WTC11 (cell line): ENCODE measurements around the gene MAML3.

Source experiments
- CREM ChIP-seq: sonication (generic); formaldehyde crosslinking; IDR thresholded peaks from 2 replicates; pipeline ENCODE4 v1.8.1; 2022; ENCODE audit warnings: mild to moderate bottlenecking, missing genetic modification reagents, moderate library complexity
- CTCF ChIP-seq: fragments of 200-600 bp; IDR thresholded peaks from 2 replicates; pipeline ENCODE4 v1.8.0; 2022; ENCODE audit warnings: antibody characterized with exemption
- ELF4 ChIP-seq: sonication (generic); formaldehyde crosslinking; IDR thresholded peaks from 2 replicates; pipeline ENCODE4 v1.8.1; 2022; ENCODE audit warnings: low read depth, mild to moderate bottlenecking, moderate library complexity, missing genetic modification reagents
- IRF1 ChIP-seq: sonication (generic); formaldehyde crosslinking; IDR thresholded peaks from 2 replicates; pipeline ENCODE4 v1.8.0; 2023; ENCODE audit warnings: missing genetic modification reagents
- JUN ChIP-seq: sonication (generic); formaldehyde crosslinking; IDR thresholded peaks from 2 replicates; pipeline ENCODE4 v1.8.0; 2023; ENCODE audit warnings: mild to moderate bottlenecking, missing genetic modification reagents
- MXD4 ChIP-seq: fragments of 250-450 bp; sonication (Bioruptor Pico); IDR thresholded peaks from 2 replicates; pipeline ENCODE4 v1.8.0; 2021; ENCODE audit warnings: mild to moderate bottlenecking, moderate library complexity, borderline replicate concordance
- TEAD4 ChIP-seq: sonication (generic); formaldehyde crosslinking; IDR thresholded peaks from 2 replicates; pipeline ENCODE4 v1.8.0; 2022; ENCODE audit warnings: mild to moderate bottlenecking, missing genetic modification reagents
- ZBTB43 ChIP-seq: sonication (generic); formaldehyde crosslinking; IDR thresholded peaks from 2 replicates; pipeline ENCODE4 v1.8.1; 2023; ENCODE audit warnings: mild to moderate bottlenecking, missing genetic modification reagents
- ZNF121 ChIP-seq: sonication (generic); formaldehyde crosslinking; IDR thresholded peaks from 2 replicates; pipeline ENCODE4 v1.8.0; 2023; ENCODE audit warnings: missing genetic modification reagents
- ZNF416 ChIP-seq: fragments of 250-450 bp; sonication (Bioruptor Pico); IDR thresholded peaks from 2 replicates; pipeline ENCODE4 v1.9.0; 2021; ENCODE audit warnings: mild to moderate bottlenecking, inconsistent platforms
- TF ChIP-seq, protein P1 (sequence below): sonication (generic); formaldehyde crosslinking; IDR thresholded peaks from 2 replicates; pipeline ENCODE4 v1.8.1; 2022; ENCODE audit warnings: low read depth, missing genetic modification reagents, borderline replicate concordance
- TF ChIP-seq, protein P2 (sequence below): sonication (generic); formaldehyde crosslinking; IDR thresholded peaks from 2 replicates; pipeline ENCODE4 v1.8.0; 2022; ENCODE audit warnings: mild to moderate bottlenecking, missing genetic modification reagents
- TF ChIP-seq, protein P3 (sequence below): sonication (generic); formaldehyde crosslinking; conservative IDR thresholded peaks from 2 replicates; pipeline ENCODE4 v1.8.1; 2023; ENCODE audit warnings: mild to moderate bottlenecking, low read depth, missing genetic modification reagents, moderate library complexity
- TF ChIP-seq, protein P4 (sequence below): sonication (generic); formaldehyde crosslinking; IDR thresholded peaks from 2 replicates; pipeline ENCODE4 v1.8.0; 2022; ENCODE audit warnings: mild to moderate bottlenecking, missing genetic modification reagents

DNA sequence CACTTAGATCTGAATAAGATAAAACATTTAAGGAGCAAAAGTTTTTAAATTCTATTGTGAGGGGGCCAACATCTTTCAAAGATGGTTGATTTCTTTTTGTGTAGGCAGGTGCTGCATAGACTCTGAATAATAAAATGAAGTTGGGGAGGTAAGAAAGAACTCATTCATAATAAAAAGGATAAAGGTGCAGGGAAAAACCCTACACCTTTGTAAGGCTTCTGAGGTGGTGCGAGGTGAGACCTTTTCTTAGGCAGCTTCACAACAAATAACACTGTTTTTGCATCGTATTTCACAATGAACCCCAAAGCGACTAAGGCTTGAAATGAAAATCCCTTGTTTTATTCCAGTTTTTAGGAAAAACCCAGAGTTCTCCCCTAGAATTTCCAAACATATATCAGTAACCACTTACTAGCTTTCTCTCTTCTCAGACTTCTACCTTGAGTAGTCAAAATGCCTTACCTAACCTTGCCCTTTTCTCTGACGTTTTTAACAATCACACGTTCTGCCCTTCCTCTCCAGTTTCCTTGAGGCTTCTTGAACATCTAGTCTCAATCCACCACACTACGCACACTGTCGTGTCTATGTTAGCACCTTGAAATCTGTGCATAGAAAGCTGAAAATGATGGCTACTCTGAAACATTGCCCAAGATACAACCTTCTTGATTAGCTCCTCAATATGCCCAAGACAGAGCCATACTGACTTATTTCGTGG lies 30.2 kb downstream of the MAML3 start:
- no peak for TF ChIP-seq CTCF
- no peak for TF ChIP-seq MXD4 (CRISPR knock-in tag)
- TF ChIP-seq, protein P1, sequence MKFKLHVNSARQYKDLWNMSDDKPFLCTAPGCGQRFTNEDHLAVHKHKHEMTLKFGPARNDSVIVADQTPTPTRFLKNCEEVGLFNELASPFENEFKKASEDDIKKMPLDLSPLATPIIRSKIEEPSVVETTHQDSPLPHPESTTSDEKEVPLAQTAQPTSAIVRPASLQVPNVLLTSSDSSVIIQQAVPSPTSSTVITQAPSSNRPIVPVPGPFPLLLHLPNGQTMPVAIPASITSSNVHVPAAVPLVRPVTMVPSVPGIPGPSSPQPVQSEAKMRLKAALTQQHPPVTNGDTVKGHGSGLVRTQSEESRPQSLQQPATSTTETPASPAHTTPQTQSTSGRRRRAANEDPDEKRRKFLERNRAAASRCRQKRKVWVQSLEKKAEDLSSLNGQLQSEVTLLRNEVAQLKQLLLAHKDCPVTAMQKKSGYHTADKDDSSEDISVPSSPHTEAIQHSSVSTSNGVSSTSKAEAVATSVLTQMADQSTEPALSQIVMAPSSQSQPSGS (CRISPR knock-in tag) = no peak
- TF ChIP-seq TEAD4 (CRISPR knock-in tag) = no peak
- TF ChIP-seq, protein P2, sequence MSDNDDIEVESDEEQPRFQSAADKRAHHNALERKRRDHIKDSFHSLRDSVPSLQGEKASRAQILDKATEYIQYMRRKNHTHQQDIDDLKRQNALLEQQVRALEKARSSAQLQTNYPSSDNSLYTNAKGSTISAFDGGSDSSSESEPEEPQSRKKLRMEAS (CRISPR knock-in tag) = no peak
- TF ChIP-seq CREM (CRISPR knock-in tag) = no peak
- TF ChIP-seq ZBTB43 (CRISPR knock-in tag) = no peak
- no peak for TF ChIP-seq ZNF121 (CRISPR knock-in tag)
- TF ChIP-seq IRF1 (CRISPR knock-in tag) = no peak
- TF ChIP-seq, protein P3, sequence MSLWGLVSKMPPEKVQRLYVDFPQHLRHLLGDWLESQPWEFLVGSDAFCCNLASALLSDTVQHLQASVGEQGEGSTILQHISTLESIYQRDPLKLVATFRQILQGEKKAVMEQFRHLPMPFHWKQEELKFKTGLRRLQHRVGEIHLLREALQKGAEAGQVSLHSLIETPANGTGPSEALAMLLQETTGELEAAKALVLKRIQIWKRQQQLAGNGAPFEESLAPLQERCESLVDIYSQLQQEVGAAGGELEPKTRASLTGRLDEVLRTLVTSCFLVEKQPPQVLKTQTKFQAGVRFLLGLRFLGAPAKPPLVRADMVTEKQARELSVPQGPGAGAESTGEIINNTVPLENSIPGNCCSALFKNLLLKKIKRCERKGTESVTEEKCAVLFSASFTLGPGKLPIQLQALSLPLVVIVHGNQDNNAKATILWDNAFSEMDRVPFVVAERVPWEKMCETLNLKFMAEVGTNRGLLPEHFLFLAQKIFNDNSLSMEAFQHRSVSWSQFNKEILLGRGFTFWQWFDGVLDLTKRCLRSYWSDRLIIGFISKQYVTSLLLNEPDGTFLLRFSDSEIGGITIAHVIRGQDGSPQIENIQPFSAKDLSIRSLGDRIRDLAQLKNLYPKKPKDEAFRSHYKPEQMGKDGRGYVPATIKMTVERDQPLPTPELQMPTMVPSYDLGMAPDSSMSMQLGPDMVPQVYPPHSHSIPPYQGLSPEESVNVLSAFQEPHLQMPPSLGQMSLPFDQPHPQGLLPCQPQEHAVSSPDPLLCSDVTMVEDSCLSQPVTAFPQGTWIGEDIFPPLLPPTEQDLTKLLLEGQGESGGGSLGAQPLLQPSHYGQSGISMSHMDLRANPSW (CRISPR knock-in tag) = no peak
- TF ChIP-seq, protein P4, sequence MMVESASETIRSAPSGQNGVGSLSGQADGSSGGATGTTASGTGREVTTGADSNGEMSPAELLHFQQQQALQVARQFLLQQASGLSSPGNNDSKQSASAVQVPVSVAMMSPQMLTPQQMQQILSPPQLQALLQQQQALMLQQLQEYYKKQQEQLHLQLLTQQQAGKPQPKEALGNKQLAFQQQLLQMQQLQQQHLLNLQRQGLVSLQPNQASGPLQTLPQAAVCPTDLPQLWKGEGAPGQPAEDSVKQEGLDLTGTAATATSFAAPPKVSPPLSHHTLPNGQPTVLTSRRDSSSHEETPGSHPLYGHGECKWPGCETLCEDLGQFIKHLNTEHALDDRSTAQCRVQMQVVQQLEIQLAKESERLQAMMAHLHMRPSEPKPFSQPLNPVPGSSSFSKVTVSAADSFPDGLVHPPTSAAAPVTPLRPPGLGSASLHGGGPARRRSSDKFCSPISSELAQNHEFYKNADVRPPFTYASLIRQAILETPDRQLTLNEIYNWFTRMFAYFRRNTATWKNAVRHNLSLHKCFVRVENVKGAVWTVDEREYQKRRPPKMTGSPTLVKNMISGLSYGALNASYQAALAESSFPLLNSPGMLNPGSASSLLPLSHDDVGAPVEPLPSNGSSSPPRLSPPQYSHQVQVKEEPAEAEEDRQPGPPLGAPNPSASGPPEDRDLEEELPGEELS = no peak
- no peak for TF ChIP-seq ZNF416 (CRISPR knock-in tag)
- TF ChIP-seq ELF4 (CRISPR knock-in tag) = no peak
- TF ChIP-seq JUN (CRISPR knock-in tag) = no peak
